CD4-positive, alpha-beta T cell treated with Interleukin-2 at 100 ng/mL for 4 hours (primary cell): Measurements from ENCODE around the gene CHN2.

ENCODE experiments used
- DNase-seq: peaks from one replicate; pipeline ENCODE4 v3.0.0-alpha.2; 2020; ENCODE audit warnings: low spot score

The CHN2 gene

DNA sequence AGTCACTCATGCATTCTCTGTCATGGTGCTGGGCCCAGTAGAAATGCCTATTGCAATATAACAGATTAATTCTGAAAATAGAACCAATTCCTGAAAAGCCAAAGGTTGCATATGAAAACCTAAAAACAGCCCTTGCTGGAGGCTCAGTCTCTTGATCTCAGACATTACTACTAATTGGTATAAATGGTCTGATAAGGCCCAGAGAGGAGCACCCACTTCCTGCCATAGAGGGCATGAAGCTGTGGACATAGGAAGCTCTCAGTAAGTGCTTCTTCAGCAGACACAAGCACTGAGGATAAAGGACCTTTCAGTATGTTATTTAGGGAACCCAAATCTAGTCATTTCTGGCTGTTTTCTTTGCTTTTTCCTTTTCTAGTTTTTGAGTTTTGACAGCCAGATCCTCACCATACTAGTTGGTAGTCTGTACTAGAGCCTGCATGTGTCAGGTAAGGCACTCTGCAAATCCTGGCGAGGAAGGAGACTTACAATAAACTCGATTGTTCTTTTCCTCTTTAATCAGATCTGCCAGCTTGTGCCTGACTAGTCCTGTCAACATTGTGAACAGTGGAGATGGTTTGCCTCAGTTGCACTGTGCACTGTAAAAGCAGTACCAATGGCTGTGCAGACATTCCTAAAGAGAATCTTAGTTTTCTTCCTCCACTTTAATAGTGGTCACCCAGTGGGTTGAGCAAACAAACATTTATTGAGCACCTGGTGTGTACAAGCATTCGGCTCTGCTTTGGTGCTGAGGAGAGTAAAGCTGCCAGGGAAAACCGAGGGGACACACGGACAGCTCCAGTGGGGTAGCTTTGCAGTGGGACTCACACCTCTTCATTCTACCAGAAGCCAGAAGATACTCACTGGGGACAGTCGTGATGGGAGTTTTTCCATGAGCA lies 140.9 kb downstream of the CHN2 start:
- DNase-seq = no peak

DNA sequence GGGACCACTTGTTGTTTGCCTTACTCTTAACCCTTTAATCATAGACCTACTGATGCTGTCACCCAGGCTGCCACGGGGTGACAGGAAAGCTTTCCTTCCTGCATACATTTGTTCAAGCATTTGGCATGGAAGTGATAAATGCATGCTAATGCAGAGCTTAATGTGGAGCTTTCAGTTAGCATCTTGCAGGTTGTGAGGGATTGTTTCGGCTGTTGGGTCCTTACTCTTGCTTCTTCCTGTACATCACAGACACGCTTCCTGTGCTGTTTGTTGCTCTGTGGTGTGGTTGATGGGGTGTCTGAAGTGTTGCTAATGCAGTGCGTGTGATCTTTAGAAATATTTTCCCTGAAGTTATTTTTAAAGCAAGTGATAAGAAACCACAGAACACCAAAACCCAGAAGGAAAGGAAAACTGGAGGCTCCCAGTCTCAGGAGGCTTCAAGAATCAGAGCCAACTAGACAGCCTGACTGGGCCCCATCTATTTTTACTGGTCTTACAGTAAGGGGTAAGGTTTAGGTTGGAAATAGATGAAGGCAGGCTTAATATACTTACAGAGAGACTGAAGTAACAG lies 143.1 kb downstream of the CHN2 start:
- DNase-seq = peak; percentile 43

DNA sequence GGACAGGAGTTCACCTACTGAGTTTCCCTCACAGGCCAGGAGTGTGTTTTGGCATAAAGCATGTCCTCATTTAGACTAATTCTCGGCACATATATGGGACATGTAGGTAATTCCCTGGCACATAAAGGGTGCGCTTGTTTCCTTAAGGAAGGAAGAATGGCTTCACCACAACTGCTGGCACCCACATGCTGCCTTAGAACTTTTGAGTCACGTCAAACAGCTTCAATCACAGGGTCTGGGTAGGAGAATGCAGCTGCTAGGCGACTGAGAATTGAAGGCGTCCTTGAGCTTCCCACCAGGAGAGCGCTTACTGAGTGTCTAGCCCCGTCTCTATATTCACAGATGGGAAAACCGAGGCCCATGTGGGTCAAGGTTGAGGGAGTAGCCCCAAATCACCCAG lies 146.1 kb downstream of the CHN2 start:
- DNase-seq = no peak

DNA sequence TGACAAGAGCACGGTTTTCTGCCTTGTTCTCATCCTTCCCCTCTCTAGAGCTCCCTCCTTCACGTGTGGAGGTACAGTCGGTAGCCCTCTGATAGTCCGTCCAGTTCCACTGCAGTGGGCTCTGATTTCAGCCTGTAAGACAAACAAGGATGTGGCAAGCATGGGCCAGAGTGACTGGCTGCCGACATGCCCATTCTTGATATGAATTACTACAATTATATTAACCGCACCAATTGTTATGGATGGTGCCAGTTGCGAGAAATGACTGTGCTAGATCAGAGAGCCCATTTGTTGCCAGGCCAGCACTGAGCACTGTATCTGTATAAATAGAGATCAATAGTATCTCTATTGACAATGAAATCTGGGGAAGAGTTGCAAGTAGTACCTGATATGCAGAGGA lies 146.6 kb downstream of the CHN2 start:
- no peak for DNase-seq

DNA sequence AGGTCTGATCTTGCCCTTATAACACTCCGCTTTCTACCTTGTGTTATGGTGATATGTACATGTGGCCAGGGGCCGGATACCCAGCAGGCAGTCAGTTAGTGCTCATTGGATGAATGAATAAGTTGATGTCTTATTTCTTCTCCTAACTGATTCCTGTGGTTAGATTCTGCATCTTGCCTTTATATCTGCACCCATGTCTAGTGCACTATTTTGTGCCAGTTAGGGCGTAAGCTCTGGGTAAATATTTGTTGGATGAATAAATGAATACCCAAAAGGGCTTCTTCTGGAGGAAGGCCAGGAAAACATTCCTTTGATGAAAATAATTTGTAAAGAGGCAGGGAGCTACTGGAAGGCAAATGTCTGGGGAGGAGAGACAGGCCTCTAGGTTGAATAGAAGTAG lies 148.2 kb downstream of the CHN2 start:
- DNase-seq = no peak

DNA sequence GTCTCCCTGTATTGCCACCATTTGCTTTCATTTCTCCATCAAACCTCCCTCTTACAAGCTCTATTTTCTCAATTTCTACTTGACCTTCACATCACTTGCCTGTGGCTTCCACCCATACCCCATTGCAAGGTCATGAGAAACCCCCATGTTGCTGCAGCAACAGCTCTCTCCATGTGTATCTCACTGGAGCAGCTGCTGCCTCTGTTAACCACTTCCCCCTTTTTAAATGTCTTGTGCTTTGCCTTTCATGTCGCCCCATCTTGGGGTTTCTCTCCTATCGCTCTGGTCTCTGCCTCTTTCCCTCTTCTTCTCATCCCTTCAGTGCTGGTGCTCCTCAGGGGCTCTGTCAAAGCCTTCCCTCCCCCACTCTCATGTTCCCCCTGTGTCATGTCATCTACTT lies 148.8 kb downstream of the CHN2 start:
- DNase-seq = no peak

DNA sequence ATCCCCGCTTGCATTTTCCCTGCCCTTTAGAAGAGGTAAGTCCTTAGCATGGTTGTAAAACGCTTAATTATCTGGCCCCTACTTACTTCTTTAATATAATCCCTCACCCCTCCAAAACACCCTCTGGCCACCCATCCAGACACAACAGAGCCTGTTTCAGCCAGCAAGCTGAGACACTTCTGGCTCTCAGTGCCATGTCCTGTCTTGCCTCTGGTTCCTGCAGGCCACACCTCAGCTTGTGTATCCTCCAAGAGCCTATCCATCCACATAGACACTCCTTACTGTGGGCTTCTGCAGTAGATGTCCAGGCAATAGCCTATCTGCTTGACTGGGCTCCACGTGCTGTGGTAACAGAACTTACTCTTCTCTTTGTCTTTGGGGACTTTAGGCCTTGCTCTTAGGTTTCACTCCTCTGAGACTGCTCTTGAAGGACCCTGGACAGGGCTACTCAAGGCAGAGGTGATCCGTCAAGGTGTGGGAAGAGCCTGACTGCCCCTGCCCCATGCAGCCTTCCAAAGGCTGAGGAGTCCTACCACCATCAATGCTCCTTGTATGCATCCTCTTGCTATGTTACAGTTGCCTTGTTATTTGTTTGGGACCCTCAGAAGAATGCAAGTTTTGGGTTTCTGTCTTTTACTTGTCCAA lies 149.9 kb downstream of the CHN2 start:
- no peak for DNase-seq

DNA sequence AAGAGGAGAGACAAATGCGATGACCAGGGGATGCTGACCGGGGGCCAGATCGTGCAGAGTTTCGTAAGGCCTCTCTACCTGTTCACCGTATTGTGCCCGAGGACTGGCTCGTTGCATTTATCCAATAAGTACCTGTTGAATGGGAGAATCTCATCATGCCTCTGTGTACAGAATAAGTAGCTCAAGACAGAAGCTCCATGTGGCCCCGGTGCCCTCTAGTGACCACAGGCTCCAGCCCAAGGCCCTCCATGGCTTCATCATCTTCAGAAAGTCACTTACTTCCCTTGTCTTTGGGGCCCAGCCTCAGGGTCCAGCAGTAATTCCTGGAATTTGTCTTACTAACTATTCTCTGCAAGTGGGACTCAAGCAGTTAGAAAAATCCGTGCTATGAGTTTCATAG lies 151.0 kb downstream of the CHN2 start:
- no peak for DNase-seq

DNA sequence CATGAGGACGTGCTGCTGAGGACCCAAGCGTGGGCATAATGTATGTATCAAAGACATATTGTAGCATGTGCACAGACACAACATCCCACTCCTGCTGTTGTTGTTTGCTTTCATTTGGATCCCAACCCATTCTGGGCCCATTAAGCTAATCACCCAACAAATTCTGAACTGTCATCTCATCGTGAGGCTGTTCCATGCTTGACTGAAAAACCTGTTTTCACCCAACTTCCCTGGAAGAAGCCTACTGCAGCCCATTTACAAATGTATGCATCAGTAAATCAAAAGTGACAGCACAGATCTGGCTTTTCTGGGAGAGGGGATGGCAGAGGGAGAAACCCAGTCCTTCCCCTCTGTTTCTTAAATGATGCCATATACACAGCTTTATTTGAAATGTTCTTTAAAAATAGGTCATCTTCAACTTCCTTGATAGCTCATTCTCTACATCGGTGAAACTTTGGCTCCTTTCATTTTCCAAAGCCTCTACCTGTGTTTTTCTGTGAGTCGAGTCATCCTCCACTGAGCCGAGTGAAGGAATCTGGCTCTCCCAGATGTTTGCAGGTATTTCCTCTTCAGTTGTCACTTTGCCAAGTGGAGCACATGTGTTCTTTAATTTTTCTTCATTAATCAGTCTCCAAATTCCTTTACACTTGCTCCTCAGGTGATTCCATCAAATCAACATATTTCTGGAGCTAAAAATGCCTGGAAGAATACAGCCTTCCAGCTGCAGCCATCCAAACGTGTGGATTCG lies 151.8 kb downstream of the CHN2 start:
- DNase-seq = no peak

DNA sequence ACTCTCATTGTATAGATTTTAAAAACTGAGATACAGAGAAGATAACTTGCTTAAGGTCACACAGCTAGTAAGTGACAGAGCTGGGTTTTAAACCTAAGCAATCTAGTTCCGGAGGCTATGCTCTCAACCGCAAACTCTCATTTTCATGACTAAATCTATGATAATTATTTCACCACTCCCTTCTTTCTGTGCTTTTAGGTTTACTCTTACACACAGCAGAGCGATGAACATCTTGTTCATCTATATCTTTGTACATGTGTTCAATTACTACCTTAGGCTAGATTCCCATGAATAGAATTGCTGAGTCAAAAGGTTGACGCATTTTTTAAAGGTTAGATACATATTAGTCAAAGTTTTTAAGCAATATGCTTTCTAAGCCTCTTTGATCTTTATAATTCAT lies 154.8 kb downstream of the CHN2 start:
- no peak for DNase-seq

DNA sequence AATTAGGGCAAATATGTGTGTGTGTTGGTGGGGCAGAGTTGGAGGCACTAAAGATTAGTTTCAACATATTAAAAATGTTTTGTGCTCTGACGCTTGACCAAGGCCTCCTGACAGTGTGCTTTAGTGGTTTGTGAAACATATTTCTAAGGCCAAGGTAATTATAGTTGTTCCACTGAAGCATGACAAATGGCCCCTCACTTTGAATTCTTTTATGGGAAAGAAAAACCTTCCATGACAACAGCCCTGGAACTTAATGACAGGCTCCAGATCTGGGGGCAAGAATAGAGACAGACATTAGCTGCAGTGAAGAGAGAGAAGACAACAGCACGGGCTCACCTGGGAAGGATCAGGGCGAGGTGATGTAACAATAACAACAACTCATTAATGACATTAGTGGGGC lies 155.8 kb downstream of the CHN2 start:
- no peak for DNase-seq

DNA sequence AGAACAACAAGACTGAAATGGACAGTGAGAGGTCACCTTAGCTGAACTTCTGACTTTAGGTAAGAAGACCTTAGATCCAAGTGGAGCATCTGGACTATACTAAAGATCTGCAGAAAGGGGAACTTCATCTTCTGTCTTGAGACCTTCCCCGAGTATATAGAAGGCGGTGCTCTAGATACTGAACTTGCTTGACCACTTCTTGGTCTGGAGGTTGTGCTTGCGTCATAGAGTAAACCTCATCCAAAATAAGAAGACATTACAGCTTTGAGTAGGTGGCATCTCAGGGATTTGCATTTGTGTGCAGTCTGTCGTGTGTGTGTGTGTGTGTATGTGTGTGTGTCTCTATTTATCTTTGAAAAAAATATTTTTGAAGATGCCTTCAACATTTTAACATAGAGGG lies 157.5 kb downstream of the CHN2 start:
- no peak for DNase-seq

DNA sequence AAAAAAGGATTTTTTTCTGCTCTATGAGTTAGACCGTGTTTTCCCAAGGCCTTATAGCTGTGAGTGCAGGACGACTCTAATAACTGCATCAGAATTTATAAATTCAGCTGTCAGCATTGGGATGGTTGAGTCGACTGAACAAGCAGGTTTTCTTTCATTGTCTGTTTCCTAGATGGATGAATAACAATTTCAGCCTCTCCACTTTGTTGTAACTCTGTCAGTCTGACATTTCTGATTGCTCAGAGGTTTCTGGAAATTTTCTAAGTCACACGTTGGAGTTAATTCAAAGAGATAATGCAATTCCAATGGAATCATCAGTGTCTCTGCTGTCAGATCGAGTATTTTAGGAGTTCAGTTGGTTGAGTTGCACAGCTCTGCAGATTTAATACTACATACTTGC lies 159.2 kb downstream of the CHN2 start:
- no peak for DNase-seq

DNA sequence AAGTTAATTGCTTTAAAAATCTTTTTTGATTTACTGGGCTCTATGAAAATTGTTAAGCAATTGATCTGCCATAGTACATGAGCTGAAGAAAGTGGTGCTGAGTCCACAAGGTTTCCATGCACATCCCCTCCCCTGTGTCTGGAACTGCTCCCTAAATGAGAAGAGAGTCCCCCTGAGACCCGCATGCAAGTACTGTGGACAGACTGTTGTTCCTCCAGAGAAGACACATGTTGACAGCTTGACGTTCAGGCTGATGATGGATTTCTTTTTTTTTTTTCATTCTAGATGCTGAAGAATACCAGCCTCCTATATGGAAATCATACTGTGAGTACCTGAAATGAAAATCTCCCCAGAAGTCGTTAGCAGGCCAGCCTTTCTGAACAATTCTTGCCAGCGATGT lies 159.8 kb downstream of the CHN2 start:
- DNase-seq = no peak

DNA sequence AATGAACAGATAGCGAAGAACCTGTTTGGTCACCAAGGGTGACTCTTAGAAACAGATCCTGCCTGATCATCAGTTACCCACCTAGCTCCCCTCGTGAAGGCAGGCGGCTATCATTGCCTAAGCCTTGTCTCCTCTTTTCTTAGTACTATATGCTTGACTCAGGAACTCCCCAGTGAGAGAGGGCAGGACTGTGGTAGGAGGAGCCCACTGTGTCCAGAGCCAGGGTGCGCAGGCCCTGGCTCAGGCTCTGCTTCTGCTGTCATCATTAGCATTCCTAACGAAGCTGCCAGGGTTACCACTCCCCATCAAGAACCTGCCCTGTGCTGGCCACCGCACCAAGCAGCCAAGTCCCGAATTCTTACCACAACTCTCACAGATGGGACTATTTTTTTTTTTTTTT lies 160.8 kb downstream of the CHN2 start:
- no peak for DNase-seq

DNA sequence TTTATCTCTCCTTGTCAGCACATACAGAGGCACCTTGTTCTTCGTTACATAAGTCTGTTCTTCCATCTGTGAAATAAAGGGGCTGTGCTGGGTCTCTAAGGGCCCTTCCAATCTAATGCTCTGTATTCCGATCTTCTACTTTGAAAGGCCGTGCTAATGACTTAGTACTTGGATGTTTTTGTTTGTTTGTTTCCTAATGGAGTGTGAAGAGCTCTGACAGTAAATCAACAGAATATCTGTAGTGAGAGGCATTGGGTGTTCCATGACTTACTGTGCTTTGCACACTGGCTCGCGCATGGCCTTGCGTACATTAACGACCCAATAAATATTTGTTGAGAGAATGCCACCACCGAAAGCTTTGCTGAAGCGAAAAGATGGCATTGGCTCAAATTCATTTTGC lies 162.1 kb downstream of the CHN2 start:
- DNase-seq = no peak

DNA sequence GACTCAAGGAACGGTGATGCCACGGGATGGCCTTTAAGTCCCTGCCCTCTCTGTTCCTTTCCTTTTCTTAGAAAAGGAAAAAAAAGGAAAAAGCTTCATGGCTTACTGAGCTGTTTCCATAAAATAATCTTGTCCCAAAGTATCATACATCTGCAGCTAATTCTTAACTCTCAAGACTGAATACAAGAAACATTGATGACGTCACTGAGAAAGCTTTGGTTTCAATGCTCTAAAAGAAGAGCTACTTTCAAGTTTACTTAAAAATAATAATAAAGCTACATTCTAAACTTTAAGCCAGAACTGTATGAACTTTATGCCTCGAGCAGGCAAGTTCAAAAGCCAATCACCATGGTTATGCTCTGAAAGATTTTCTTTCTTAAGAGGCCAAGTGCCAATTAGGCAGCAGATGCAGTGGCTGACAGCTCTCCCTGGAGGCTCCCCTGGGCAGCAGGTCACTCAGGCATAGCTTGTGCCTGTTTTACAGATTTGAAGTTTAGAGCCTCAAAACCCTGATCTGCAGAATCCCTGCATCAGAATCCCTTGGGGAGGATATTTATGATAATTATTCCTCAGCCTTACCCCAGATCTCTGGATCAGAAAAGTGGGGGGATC lies 165.0 kb downstream of the CHN2 start:
- DNase-seq = no peak

DNA sequence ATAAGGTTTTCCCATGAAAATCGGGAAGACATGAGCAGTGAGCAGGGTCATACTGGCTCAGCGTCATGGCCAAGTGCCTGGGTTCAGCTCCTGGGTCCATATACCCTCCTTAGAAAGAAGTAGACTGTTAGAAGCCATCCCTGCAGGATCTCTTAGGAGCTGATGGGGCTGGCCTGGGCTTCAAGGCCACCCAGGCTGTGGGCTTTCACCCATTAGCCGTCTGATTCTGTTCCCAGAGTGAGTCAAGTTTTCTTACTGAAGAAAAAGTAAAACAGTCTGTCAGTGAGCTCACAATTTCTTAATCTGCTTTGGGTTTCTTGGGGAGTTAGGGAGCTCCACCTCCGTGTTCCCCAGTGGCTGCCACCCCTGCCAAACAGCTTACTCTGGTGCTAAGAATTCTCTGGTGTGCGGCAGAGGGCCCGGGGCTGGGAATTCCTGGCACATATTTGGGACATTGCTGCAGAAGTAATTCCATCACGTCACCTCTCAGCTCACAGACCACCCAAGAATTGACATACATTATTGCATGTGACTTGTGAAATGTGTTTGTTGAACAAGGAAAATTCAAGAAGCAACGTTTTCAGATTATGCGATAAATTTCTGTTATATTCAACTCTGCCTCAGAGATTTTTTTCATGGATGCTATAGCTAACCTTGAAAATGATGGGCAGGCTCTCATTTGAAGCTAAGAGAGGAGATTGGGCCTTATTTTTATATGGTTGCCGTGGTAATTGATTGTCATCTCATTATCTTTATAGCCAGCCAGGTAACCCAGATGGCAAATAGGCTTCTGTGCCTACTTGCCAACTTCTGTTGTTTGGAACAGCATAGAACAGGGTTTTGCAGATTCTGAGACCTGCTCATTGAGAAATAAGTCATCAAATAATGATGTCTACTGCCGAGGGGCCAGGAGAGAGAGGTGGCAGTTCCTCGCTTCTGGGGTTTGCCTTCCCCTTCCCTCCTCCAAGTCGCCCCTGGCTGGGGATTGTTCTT lies 166.4 kb downstream of the CHN2 start:
- DNase-seq = no peak

DNA sequence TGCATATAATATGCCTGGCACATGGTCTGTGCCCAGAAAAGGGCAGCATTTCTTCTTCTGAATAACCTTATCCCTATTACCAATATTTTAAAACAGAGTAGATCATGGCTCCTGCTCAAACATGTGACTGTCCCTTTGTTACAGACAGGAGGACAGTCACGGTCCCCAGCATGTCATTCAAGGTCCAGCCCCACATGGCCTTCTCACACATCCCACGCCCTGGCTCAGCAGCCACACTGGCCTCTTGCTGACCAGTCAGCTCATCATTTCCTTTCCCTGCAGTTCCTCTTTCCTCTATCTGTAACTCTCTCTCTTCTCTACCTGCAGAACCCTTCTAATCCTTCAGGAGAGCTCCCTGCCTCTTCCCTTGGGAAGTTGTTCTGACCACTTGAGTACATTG lies 167.8 kb downstream of the CHN2 start:
- DNase-seq = no peak

DNA sequence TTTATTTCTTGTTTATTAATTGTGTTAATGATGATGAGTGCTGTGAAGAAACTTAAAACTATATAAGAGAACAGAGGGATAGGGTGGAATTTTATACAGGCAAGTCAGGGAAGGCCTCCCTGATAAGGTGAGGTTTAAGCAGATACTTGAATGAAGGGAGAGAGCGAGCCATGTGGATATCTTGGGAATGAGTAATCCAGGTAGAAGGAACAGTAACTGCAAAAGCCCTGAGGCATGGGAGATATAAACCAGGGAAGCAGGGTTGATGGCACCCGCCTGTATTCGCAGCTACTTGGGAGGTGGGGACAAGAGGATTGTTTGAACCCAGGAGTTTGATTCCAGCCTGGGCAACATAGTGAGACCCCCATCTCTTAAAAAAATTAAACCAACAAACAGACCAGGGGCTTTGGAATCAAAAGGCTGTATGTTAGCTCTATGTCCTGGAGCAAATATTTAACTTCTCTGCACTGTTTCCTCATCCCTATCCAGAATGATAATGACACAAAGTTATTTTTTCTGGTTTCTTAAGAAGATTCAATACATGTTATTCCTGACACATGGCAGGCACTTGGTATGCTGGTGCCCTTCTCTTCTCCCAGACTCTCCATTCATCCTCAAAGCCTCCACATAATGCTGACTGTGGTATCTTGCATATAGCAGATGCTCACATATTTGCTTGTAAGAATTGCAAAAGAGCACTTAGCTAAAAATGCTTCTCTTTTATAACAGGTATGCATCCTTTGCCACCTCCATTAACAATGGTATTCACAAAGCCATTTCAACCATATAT lies 169.3 kb downstream of the CHN2 start:
- no peak for DNase-seq
